T-cell (primary cell): ENCODE data around the gene TAC4. TPM values are rescaled to one million over a fixed set of nuclear protein-coding genes. Genes with fewer than 3 reads are reported as not detected.
"Not testable (repeated sequence)": the region's sequence is repeated elsewhere in the genome, so short reads cannot be mapped to it uniquely, and the experiment has no call there.

Source experiments
- ATAC-seq, 4 experiments: fragments of 200-7000 bp in 3 of 4; fragments of 150-1000 bp in 1 of 4; cut with Tn5 transposase; replicated peaks in 1 of 4; 1 replicate in 3 of 4; 2 replicates in 1 of 4; pipeline ENCODE4 v1.10.0; 2021; ENCODE audit warnings: moderate library complexity in 3 of 4, mild to moderate bottlenecking in 2 of 4, moderate number of reproducible peaks in 1 of 4
- CTCF ChIA-PET, 2 donors: fragments of 300-600 bp; sonication (Branson Sonifier 250); formaldehyde crosslinking; loops; one replicate each; lab custom pipeline; 2022; ENCODE audit warnings: antibody characterized with exemption in 2 of 2; lab: Charles Lee
- POLR2A ChIA-PET, 2 donors: fragments of 300-600 bp; sonication (Branson Sonifier 250); formaldehyde crosslinking; loops; one replicate each; lab custom pipeline; 2022; ENCODE audit warnings: antibody characterized with exemption in 2 of 2; lab: Charles Lee
- DNase-seq, 35 experiments: peaks; one replicate each; pipeline versions ENCODE4 v3.0.0 to v3.0.0-alpha.2; 2013 to 2023
- H3K27ac ChIP-seq: one replicate; pipeline ENCODE4 v1.5.1; 2013; ENCODE audit warnings: low read length
- H3K27me3 ChIP-seq, 2 experiments: replicated peaks in 1 of 2; 1 replicate in 1 of 2; 2 replicates in 1 of 2; pipeline versions ENCODE4 v1.6.1 to v1.7.0; 2013; ENCODE audit warnings: low read length in 1 of 2, mixed read lengths in 1 of 2; ENCODE audit not compliant: control insufficient read depth in 2 of 2, insufficient read depth in 2 of 2; ENCODE audit errors: extremely low read depth in 1 of 2
- H3K36me3 ChIP-seq, 2 donors: 1 replicate in 1 of 2; 2 replicates in 1 of 2; pipeline versions ENCODE4 v1.6.1 to v1.7.0; 2013; ENCODE audit warnings: low read length in 1 of 2; ENCODE audit not compliant: control insufficient read depth in 2 of 2, insufficient read depth in 1 of 2; ENCODE audit errors: extremely low read depth in 1 of 2
- H3K4me1 ChIP-seq, 2 experiments: 1 replicate in 1 of 2; 2 replicates in 1 of 2; pipeline versions ENCODE4 v1.6.1 to v1.7.0; 2013; ENCODE audit warnings: low read length in 2 of 2, mixed read lengths in 1 of 2; ENCODE audit not compliant: insufficient read depth in 2 of 2, control insufficient read depth in 1 of 2; ENCODE audit errors: extremely low read depth in 1 of 2
- H3K4me3 ChIP-seq, 2 donors: 1 replicate in 1 of 2; 2 replicates in 1 of 2; pipeline versions ENCODE4 v1.5.1 to v1.7.0; 2013; ENCODE audit warnings: mild to moderate bottlenecking in 2 of 2, low read length in 1 of 2, moderate library complexity in 1 of 2; ENCODE audit not compliant: control insufficient read depth in 1 of 2; ENCODE audit errors: extremely low read depth in 1 of 2
- H3K9me3 ChIP-seq: 2 replicates; pipeline ENCODE4 v1.7.0; 2013
- H3K27ac Mint-ChIP-seq, 2 donors: one replicate each; pipeline ENCODE4 v1.8.0; 2020 to 2021; ENCODE audit warnings: mild to moderate bottlenecking in 2 of 2, mixed read lengths in 2 of 2
- H3K27me3 Mint-ChIP-seq, 2 donors: one replicate each; pipeline ENCODE4 v1.8.0; 2021 to 2022; ENCODE audit warnings: mixed read lengths in 2 of 2
- H3K36me3 Mint-ChIP-seq: one replicate; pipeline ENCODE4 v1.8.0; 2021; ENCODE audit warnings: mixed read lengths
- H3K4me1 Mint-ChIP-seq, 3 donors: one replicate each; pipeline ENCODE4 v1.8.0; 2020 to 2022; ENCODE audit warnings: mixed read lengths in 3 of 3, mild to moderate bottlenecking in 1 of 3
- H3K4me3 Mint-ChIP-seq, 3 donors: one replicate each; pipeline ENCODE4 v1.8.0; 2020 to 2022; ENCODE audit warnings: mild to moderate bottlenecking in 3 of 3, mixed read lengths in 3 of 3, moderate library complexity in 3 of 3
- H3K9me3 Mint-ChIP-seq, 3 donors: one replicate each; pipeline ENCODE4 v1.8.0; 2020 to 2022; ENCODE audit warnings: mixed read lengths in 3 of 3
- WGBS: methylation state at CpG from one replicate; pipeline ENCODE4 v1.1.5; 2013; ENCODE audit warnings: missing lambda C conversion rate; ENCODE audit not compliant: insufficient coverage; 5-methylcytosine and 5-hydroxymethylcytosine counted together
- total RNA-seq, 35 experiments: library from RNA in 6 of 35; stranded (reverse) in 6 of 35; fragments of 120-200 nt in 1 of 35; gene quantifications; one replicate each; pipeline versions ENCODE4 v1.2.1 to v1.2.4 and lab custom pipeline; 2013 to 2026

TAC4 gene
- total RNA-seq, 5 donors from 2014 or later (not counting 1 experiment from before 2014, with no cell fraction given): not detected

GRCh38 chr17:49834118-49834743 is 13.6 kb downstream of the TAC4 start:
- CTCF ChIA-PET: no interaction called here
- ATAC-seq (no peak), DNase-seq (no peak)
- Mint-ChIP-seq H3K9me3 (no peaks in the 10 kb centered on the region), H3K36me3 (peaks cover 46% of the 10 kb centered on the region), H3K4me1 (peaks cover 0 to 11% (median 7%) of the 10 kb centered on the region in 3 donors), H3K4me3 (no peak overlapping the region), H3K27me3 (no peaks in the 10 kb centered on the region), H3K27ac (no peak overlapping the region)
- H3K9me3 ChIP-seq: no peaks in the 10 kb centered on the region
- POLR2A ChIA-PET: interaction anchor here in 1 of 2 donors (0.5 kb wide), 1 partner anchor 873 kb away, joined by 8 read pairs; no protein-coding TSS in a partner anchor
- H3K4me3 ChIP-seq: no peak overlapping the region
- peaks cover 8 to 57% of the 10 kb centered on the region in 2 donors for H3K36me3 ChIP-seq
- H3K27me3 ChIP-seq: no peaks in the 10 kb centered on the region
- H3K27ac ChIP-seq: no peak overlapping the region
- 98% methylated on average over 16 of the region's 19 CpGs for WGBS
- H3K4me1 ChIP-seq: no peaks in the 10 kb centered on the region

- peaks cover 0 to 17% (median 12%) of the 10 kb centered on the region in 3 donors for H3K4me1 Mint-ChIP-seq
- no peak for DNase-seq
- H3K9me3 ChIP-seq: no peaks in the 10 kb centered on the region
- H3K27me3 ChIP-seq: no peaks in the 10 kb centered on the region
- CTCF ChIA-PET: interaction anchor here in 1 of 2 donors (0.8 kb wide), 1 partner anchor 17 kb away, joined by 3 read pairs; no protein-coding TSS in a partner anchor
- POLR2A ChIA-PET: interaction anchor here in 1 of 2 donors (0.5 to 0.7 kb wide), 2 partner anchors 34 to 156 kb away, joined by 3 to 7 read pairs; no protein-coding TSS in a partner anchor
- H3K4me3 ChIP-seq: no peak overlapping the region
- no peak for ATAC-seq
- H3K36me3 ChIP-seq: peaks cover 8 to 63% of the 10 kb centered on the region in 2 donors
- no peak overlapping the region for H3K27ac ChIP-seq
- peaks cover 52% of the 10 kb centered on the region for H3K36me3 Mint-ChIP-seq
- H3K27me3 Mint-ChIP-seq: no peaks in the 10 kb centered on the region
- 88% methylated on average over 4 of the region's 7 CpGs for WGBS
- no peaks in the 10 kb centered on the region for H3K9me3 Mint-ChIP-seq
- no peak overlapping the region for H3K4me3 Mint-ChIP-seq
- no peaks in the 10 kb centered on the region for H3K4me1 ChIP-seq
- peak overlapping the region; percentile 7 to 43 for H3K27ac Mint-ChIP-seq
These were observed 14.8 kb downstream of the TAC4 start for GRCh38 chr17:49832840-49833599.

- H3K36me3 Mint-ChIP-seq: peaks cover 63% of the 10 kb centered on the region
- no peaks in the 10 kb centered on the region for H3K9me3 Mint-ChIP-seq
- ChIA-PET CTCF (interaction anchor here in 1 of 2 donors (0.6 kb wide), 1 partner anchor 203 kb away, joined by 6 read pairs; no protein-coding TSS in a partner anchor), POLR2A (interaction anchor here in 1 of 2 donors (0.8 kb wide), 1 partner anchor 13 kb away, joined by 7 read pairs; no protein-coding TSS in a partner anchor)
- H3K27me3 ChIP-seq: no peaks in the 10 kb centered on the region
- ATAC-seq (no peak), DNase-seq (no peak)
- no peaks in the 10 kb centered on the region for H3K9me3 ChIP-seq
- no peak overlapping the region for H3K27ac Mint-ChIP-seq
- H3K27ac ChIP-seq: no peak overlapping the region
- H3K4me3 ChIP-seq: no peak overlapping the region
- peaks cover 0 to 10% (median 7%) of the 10 kb centered on the region in 3 donors for H3K4me1 Mint-ChIP-seq
- no peak overlapping the region for H3K4me3 Mint-ChIP-seq
- H3K27me3 Mint-ChIP-seq: no peaks in the 10 kb centered on the region
- WGBS: no CpG with 5 or more reads among the region's 1 CpG
- H3K4me1 ChIP-seq: no peaks in the 10 kb centered on the region
- peaks cover 8 to 80% of the 10 kb centered on the region in 2 donors for H3K36me3 ChIP-seq
These were observed 17.3 kb downstream of the TAC4 start for GRCh38 chr17:49830605-49831004.

- Mint-ChIP-seq H3K36me3 (peaks cover 64% of the 10 kb centered on the region), H3K27ac (peak overlapping the region in 1 of 2 donors; percentile 56), H3K9me3 (no peaks in the 10 kb centered on the region), H3K4me3 (no peak overlapping the region), H3K4me1 (peaks cover 0 to 6% (median 5%) of the 10 kb centered on the region in 3 donors), H3K27me3 (no peaks in the 10 kb centered on the region)
- WGBS: 100% methylated on average over 1 of the region's 2 CpGs
- Histone ChIP-seq H3K4me1 (no peaks in the 10 kb centered on the region), H3K36me3 (peaks cover 8 to 86% of the 10 kb centered on the region in 2 donors), H3K27ac (no peak overlapping the region), H3K27me3 (no peaks in the 10 kb centered on the region), H3K4me3 (no peak overlapping the region), H3K9me3 (no peaks in the 10 kb centered on the region)
- POLR2A ChIA-PET: interaction anchor here in 1 of 2 donors (0.6 kb wide), 1 partner anchor 32 kb away, joined by 3 read pairs; no protein-coding TSS in a partner anchor
- CTCF ChIA-PET: no interaction called here
- DNase-seq: no peak
- no peak for ATAC-seq
These were observed 18.8 kb downstream of the TAC4 start for GRCh38 chr17:49829026-49829425.

DNA sequence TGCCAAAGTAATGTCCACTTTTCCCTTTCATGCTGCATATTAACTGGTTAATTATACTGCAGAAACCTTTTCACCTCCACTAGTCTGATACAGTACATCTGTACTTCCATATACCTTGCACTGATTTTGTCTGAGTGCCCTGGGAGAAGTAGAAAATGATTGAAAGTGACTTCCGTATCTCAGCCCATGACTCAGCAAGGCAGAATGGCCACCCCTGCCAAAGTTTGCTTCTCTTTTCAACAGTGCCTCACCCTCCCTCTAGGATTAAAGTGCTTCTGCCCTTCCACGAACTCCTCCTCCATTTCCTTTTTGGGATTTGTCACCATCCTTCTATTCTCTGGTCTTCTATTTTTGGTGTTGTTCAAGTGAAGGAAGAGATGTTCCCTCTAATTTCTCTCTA is 19.5 kb downstream of the TAC4 start:
- H3K27me3 Mint-ChIP-seq, H3K4me3 Mint-ChIP-seq, H3K4me1 Mint-ChIP-seq, ATAC-seq, DNase-seq, H3K4me3 ChIP-seq, H3K9me3 ChIP-seq, CTCF ChIA-PET, POLR2A ChIA-PET, H3K27me3 ChIP-seq, H3K9me3 Mint-ChIP-seq, H3K4me1 ChIP-seq, H3K27ac ChIP-seq: not testable (repeated sequence)
- H3K27ac Mint-ChIP-seq: peak overlapping the region in 1 of 2 donors; percentile 24
- peaks cover 65% of the 10 kb centered on the region for H3K36me3 Mint-ChIP-seq
- WGBS: no CpG with 5 or more reads among the region's 2 CpGs
- peaks cover 11 to 86% of the 10 kb centered on the region in 2 donors for H3K36me3 ChIP-seq

DNA sequence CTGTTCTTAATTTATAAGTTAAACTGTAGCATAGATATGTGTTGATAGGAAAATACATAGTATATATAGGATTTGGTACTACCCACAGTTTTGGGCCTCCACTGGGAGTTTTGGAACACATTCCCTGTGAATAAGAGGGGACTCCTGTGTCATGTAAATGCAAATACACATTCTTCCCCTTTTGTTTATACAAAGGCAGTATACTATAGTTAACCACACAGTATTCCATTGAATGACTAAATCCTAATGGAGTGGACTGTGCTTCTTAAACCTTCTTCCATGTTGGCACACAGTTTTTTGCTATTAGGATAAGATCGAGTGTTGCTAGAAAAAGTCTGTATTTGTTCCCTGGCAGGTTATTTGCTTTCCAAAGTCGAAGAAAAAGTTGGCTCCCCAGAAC is 22.2 kb downstream of the TAC4 start:
- ChIA-PET POLR2A (interaction anchor here in 1 of 2 donors (0.5 to 0.6 kb wide), 2 partner anchors 69 to 277 kb away, joined by 3 to 4 read pairs; no protein-coding TSS in a partner anchor), CTCF (no interaction called here)
- peaks cover 12 to 91% of the 10 kb centered on the region in 2 donors for H3K36me3 ChIP-seq
- Mint-ChIP-seq H3K27me3 (no peaks in the 10 kb centered on the region), H3K4me1 (peaks cover 13 to 22% (median 18%) of the 10 kb centered on the region in 3 donors), H3K9me3 (no peaks in the 10 kb centered on the region), H3K36me3 (peaks cover 74% of the 10 kb centered on the region), H3K4me3 (no peak overlapping the region), H3K27ac (no peak overlapping the region)
- H3K4me3 ChIP-seq: no peak overlapping the region
- H3K27me3 ChIP-seq: no peaks in the 10 kb centered on the region
- peaks cover 13 to 14% of the 10 kb centered on the region in 2 experiments for H3K4me1 ChIP-seq
- DNase-seq (no peak), ATAC-seq (no peak)
- H3K9me3 ChIP-seq: no peaks in the 10 kb centered on the region
- no peak overlapping the region for H3K27ac ChIP-seq
- WGBS: 100% methylated on average over 2 of the region's 2 CpGs
